Measurements from ENCODE around the gene QSER1.

- TF ChIP-seq CTCF (conservative IDR thresholded peaks at IDR 0.05; ENCODE audit: low read depth, low read length) (no peak), EZH2 (IDR thresholded peaks at IDR 0.05; ENCODE audit: borderline replicate concordance, low read depth, low read length, poor library complexity, severe bottlenecking) (no peak)
Measured at GRCh38 chr11:32913445-32913844, 20.8 kb downstream of the QSER1 start.
